GM21381 (cell line): ENCODE results near the gene TRDMT1.
A peak's percentile ranks its signal among the peaks of the same experiment; 100 is the strongest.

Experiments
- ATAC-seq: cut with Tn5 transposase; IDR thresholded peaks from one replicate; pipeline ENCODE4 v1.9.1; 2021; ENCODE audit warnings: mild to moderate bottlenecking, moderate library complexity; ENCODE audit not compliant: unreplicated experiment

Gene TRDMT1

GRCh38 chr10:17200912-17201793, at the start of gene TRDMT1:
TSS of gene TRDMT1 (minus strand) at chr10:17201672. CDS start at chr10:17201634, 38 bp downstream.
- peak; percentile 92 for ATAC-seq

- ATAC-seq = no peak
Measured at GRCh38 chr10:17250736-17251135, 49.3 kb upstream of the TRDMT1 start.

- no peak for ATAC-seq
Measured at GRCh38 chr10:17249820-17250219, 48.3 kb upstream of the TRDMT1 start.

GRCh38 chr10:17248964-17249363, 47.5 kb upstream of the TRDMT1 start:
- ATAC-seq = no peak

GRCh38 chr10:17247210-17247609, 45.7 kb upstream of the TRDMT1 start:
- no peak for ATAC-seq

- ATAC-seq = no peak
Measured at GRCh38 chr10:17244700-17245365, 43.4 kb upstream of the TRDMT1 start.

GRCh38 chr10:17241611-17242333, 40.3 kb upstream of the TRDMT1 start:
- no peak for ATAC-seq

GRCh38 chr10:17240616-17241015, 39.1 kb upstream of the TRDMT1 start:
- ATAC-seq = no peak

- no peak for ATAC-seq
Measured at GRCh38 chr10:17240096-17240495, 38.6 kb upstream of the TRDMT1 start.

- no peak for ATAC-seq
Measured at GRCh38 chr10:17239345-17240085, 38.0 kb upstream of the TRDMT1 start.

GRCh38 chr10:17238445-17239291, 37.2 kb upstream of the TRDMT1 start:
- ATAC-seq = no peak

GRCh38 chr10:17237915-17238444, 36.5 kb upstream of the TRDMT1 start:
- no peak for ATAC-seq

- no peak for ATAC-seq
Measured at GRCh38 chr10:17237149-17237527, 35.7 kb upstream of the TRDMT1 start.

- ATAC-seq = no peak
Measured at GRCh38 chr10:17236468-17237148, 35.1 kb upstream of the TRDMT1 start.

GRCh38 chr10:17235136-17235535, 33.7 kb upstream of the TRDMT1 start:
- ATAC-seq = no peak

- no peak for ATAC-seq
Measured at GRCh38 chr10:17234431-17234945, 33.0 kb upstream of the TRDMT1 start.

- ATAC-seq = no peak
Measured at GRCh38 chr10:17233286-17233991, 32.0 kb upstream of the TRDMT1 start.

- ATAC-seq = no peak
Measured at GRCh38 chr10:17232276-17232960, 30.9 kb upstream of the TRDMT1 start.
